OCI-LY3 (cell line): ENCODE measurements around the gene GTPBP6.
"Not testable (repeated sequence)": the region's sequence is repeated elsewhere in the genome, so short reads cannot be mapped to it uniquely, and the experiment has no call there.

ENCODE experiments used
- H2AFZ ChIP-seq: fragments of 200-600, 300-600 bp; shearing (Covaris generic); 2 replicates; pipeline ENCODE4 v1.6.0; 2014; ENCODE audit warnings: antibody characterized with exemption, low read depth, low read length
- H3K27ac ChIP-seq: fragments of 200-600, 300-600 bp; sonication (generic); 2 replicates; pipeline ENCODE4 v1.5.1; 2014; ENCODE audit warnings: mild to moderate bottlenecking, low read length, moderate library complexity, mixed read lengths
- H3K27me3 ChIP-seq: fragments of 200-600, 300-600 bp; sonication (generic); 2 replicates; pipeline ENCODE4 v1.6.1; 2014; ENCODE audit warnings: low read depth, low read length, mixed read lengths
- H3K36me3 ChIP-seq: fragments of 200-600, 300-600 bp; sonication (generic); replicated peaks from 2 replicates; pipeline ENCODE3; 2014; ENCODE audit warnings: low read depth, low read length, mixed read lengths
- H3K4me1 ChIP-seq: fragments of 300-600, 200-600 bp; sonication (generic); 2 replicates; pipeline ENCODE4 v1.6.1; 2014; ENCODE audit warnings: low read length, mixed read lengths
- H3K4me2 ChIP-seq: fragments of 200-600, 300-600 bp; sonication (generic); 2 replicates; pipeline ENCODE4 v1.6.1; 2014; ENCODE audit warnings: low read length, mixed read lengths
- H3K4me3 ChIP-seq: fragments of 300-600, 200-600 bp; sonication (generic); 2 replicates; pipeline ENCODE4 v1.5.1; 2014; ENCODE audit warnings: antibody characterized with exemption, mild to moderate bottlenecking, low read length, moderate library complexity
- H3K79me2 ChIP-seq: fragments of 300-600, 200-600 bp; shearing (Covaris generic); 2 replicates; pipeline ENCODE4 v1.6.1; 2014; ENCODE audit warnings: mild to moderate bottlenecking, low read length, mixed read lengths
- H3K9ac ChIP-seq: fragments of 300-600, 200-600 bp; shearing (Covaris generic); 2 replicates; pipeline ENCODE4 v1.6.0; 2014; ENCODE audit warnings: mild to moderate bottlenecking, low read length, moderate library complexity
- H3K9me3 ChIP-seq: fragments of 200-600, 300-600 bp; shearing (Covaris generic); 2 replicates; pipeline ENCODE4 v1.6.1; 2014; ENCODE audit warnings: low read length, mixed read lengths; ENCODE audit not compliant: insufficient read depth
- H4K20me1 ChIP-seq: fragments of 200-600, 300-600 bp; sonication (generic); 2 replicates; pipeline ENCODE4 v1.6.1; 2016; ENCODE audit warnings: low read length, mixed read lengths; ENCODE audit not compliant: insufficient read depth
- CTCF ChIP-seq: fragments of 200-600, 300-600 bp; sonication (generic); IDR thresholded peaks from 2 replicates; pipeline ENCODE4 v1.5.1; 2014; ENCODE audit warnings: antibody characterized with exemption, low read length, low read depth
- EZH2phosphoT487 ChIP-seq: fragments of 200-600 bp; shearing (Covaris generic); IDR thresholded peaks from 2 replicates; pipeline ENCODE4 v1.6.1; 2018; ENCODE audit warnings: antibody characterized with exemption, mixed run types, low read depth

Gene GTPBP6

GRCh38 chrX:331825-332495 is 13.4 kb upstream of the GTPBP6 start:
- no peak overlapping the region for H3K4me3 ChIP-seq
- H3K9ac ChIP-seq: no peak overlapping the region
- no peak overlapping the region for H3K27ac ChIP-seq
- H3K9me3 ChIP-seq: no peaks in the 10 kb centered on the region
- no peaks in the 10 kb centered on the region for H3K27me3 ChIP-seq
- H4K20me1 ChIP-seq: no peaks in the 10 kb centered on the region
- TF ChIP-seq CTCF (no peak), EZH2phosphoT487 (no peak)
- H3K79me2 ChIP-seq: no peaks in the 10 kb centered on the region
- H3K4me2 ChIP-seq: no peak overlapping the region
- no peaks in the 10 kb centered on the region for H3K4me1 ChIP-seq
- H2AFZ ChIP-seq: no peak overlapping the region
- peaks cover 20% of the 10 kb centered on the region for H3K36me3 ChIP-seq

GRCh38 chrX:331151-331824 is 12.7 kb upstream of the GTPBP6 start:
- no peak overlapping the region for H3K4me3 ChIP-seq
- no peak overlapping the region for H3K9ac ChIP-seq
- H3K36me3 ChIP-seq: peaks cover 15% of the 10 kb centered on the region
- no peaks in the 10 kb centered on the region for H3K27me3 ChIP-seq
- H3K9me3 ChIP-seq: no peaks in the 10 kb centered on the region
- H2AFZ ChIP-seq: no peak overlapping the region
- H3K79me2 ChIP-seq: no peaks in the 10 kb centered on the region
- no peak overlapping the region for H3K27ac ChIP-seq
- no peaks in the 10 kb centered on the region for H4K20me1 ChIP-seq
- no peaks in the 10 kb centered on the region for H3K4me1 ChIP-seq
- no peak for TF ChIP-seq EZH2phosphoT487
- no peak for TF ChIP-seq CTCF
- H3K4me2 ChIP-seq: no peak overlapping the region

GRCh38 chrX:330726-331150 is 12.1 kb upstream of the GTPBP6 start:
- no peaks in the 10 kb centered on the region for H3K4me1 ChIP-seq
- H2AFZ ChIP-seq: no peak overlapping the region
- H3K9ac ChIP-seq: no peak overlapping the region
- no peak overlapping the region for H3K27ac ChIP-seq
- no peaks in the 10 kb centered on the region for H3K27me3 ChIP-seq
- H3K36me3 ChIP-seq: peaks cover 12% of the 10 kb centered on the region
- TF ChIP-seq CTCF: no peak
- no peak for TF ChIP-seq EZH2phosphoT487
- no peaks in the 10 kb centered on the region for H3K9me3 ChIP-seq
- H3K4me2 ChIP-seq: no peak overlapping the region
- no peaks in the 10 kb centered on the region for H4K20me1 ChIP-seq
- no peaks in the 10 kb centered on the region for H3K79me2 ChIP-seq
- no peak overlapping the region for H3K4me3 ChIP-seq

GRCh38 chrX:330141-330725 is 11.6 kb upstream of the GTPBP6 start:
- H3K79me2 ChIP-seq, H3K27ac ChIP-seq, H3K4me3 ChIP-seq, H3K4me1 ChIP-seq, H3K4me2 ChIP-seq, H4K20me1 ChIP-seq, H3K9ac ChIP-seq, H3K27me3 ChIP-seq, H3K9me3 ChIP-seq, H2AFZ ChIP-seq: not testable (repeated sequence)
- H3K36me3 ChIP-seq: peaks cover 12% of the 10 kb centered on the region
